Activated T-cell treated with anti-CD3 and anti-CD28 coated beads, Interleukin-2, amount 50 U/mL, for 72 hours (primary cell): ENCODE data around the gene RGS12. TPM values are rescaled to one million over a fixed set of nuclear protein-coding genes. Genes with fewer than 3 reads are reported as not detected.

Experiments used
- ATAC-seq, 2 donors: fragments of 150-1000 bp; cut with Tn5 transposase; replicated peaks in 1 of 2; 2 replicates each; pipeline ENCODE4 v1.10.0; 2021; ENCODE audit warnings: moderate library complexity in 2 of 2, mild to moderate bottlenecking in 1 of 2
- DNase-seq, 2 donors: peaks; one replicate each; pipeline ENCODE4 v3.0.0; 2021 to 2022; ENCODE audit warnings: mixed read lengths in 1 of 2
- H3K27ac Mint-ChIP-seq: one replicate; pipeline ENCODE4 v1.8.0; 2022; ENCODE audit warnings: mild to moderate bottlenecking, moderate library complexity, mixed read lengths
- H3K27me3 Mint-ChIP-seq: one replicate; pipeline ENCODE4 v1.8.0; 2022; ENCODE audit warnings: low read depth, mixed read lengths
- H3K36me3 Mint-ChIP-seq, 2 donors: one replicate each; pipeline ENCODE4 v1.8.0; 2022; ENCODE audit warnings: mixed read lengths in 2 of 2, mild to moderate bottlenecking in 1 of 2; ENCODE audit not compliant: insufficient read depth in 2 of 2
- H3K4me1 Mint-ChIP-seq: one replicate; pipeline ENCODE4 v1.8.0; 2022; ENCODE audit warnings: low read depth, mixed read lengths
- H3K4me3 Mint-ChIP-seq, 2 donors: one replicate each; pipeline ENCODE4 v1.8.0; 2022; ENCODE audit warnings: mild to moderate bottlenecking in 2 of 2, mixed read lengths in 2 of 2, moderate library complexity in 2 of 2
- H3K9me3 Mint-ChIP-seq, 2 donors: one replicate each; pipeline ENCODE4 v1.8.0; 2022; ENCODE audit warnings: mixed read lengths in 2 of 2
- total RNA-seq, 2 donors: library from RNA; stranded (reverse); gene quantifications; one replicate each; pipeline ENCODE4 v1.2.3, GENCODE V29; 2022

RGS12 gene
- total RNA-seq, 2 donors from 2014 or later: 16.9 to 18.5 TPM

GRCh38 chr4:3334316-3334715 is 41.5 kb downstream of the RGS12 start:
- no peaks in the 10 kb centered on the region for H3K36me3 Mint-ChIP-seq
- H3K9me3 Mint-ChIP-seq: no peaks in the 10 kb centered on the region
- H3K4me1 Mint-ChIP-seq: peaks cover 10% of the 10 kb centered on the region
- no peak overlapping the region for H3K27ac Mint-ChIP-seq
- no peaks in the 10 kb centered on the region for H3K27me3 Mint-ChIP-seq
- ATAC-seq (no peak), DNase-seq (no peak)
- H3K4me3 Mint-ChIP-seq: no peak overlapping the region

DNA sequence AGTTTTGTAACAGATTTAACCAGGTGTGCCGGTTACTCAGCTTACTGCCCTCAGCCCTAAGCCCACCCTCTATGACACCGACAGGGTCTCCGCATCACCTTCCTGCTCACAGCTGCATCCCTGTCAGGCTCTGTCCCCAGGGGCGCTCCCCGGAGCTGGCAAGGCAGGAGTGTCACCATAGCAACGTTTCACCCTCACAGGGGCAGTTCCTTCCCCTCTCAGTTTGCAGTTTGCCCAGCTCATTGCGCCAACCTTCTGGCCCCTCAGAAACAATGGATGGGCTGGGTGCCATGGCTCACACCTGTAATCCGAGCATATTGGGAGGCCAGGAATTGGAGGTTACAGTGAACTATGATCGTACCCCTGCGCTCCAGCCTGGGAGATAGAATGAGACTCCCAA is 42.6 kb downstream of the RGS12 start:
- DNase-seq (no peak), ATAC-seq (no peak)
- Mint-ChIP-seq H3K9me3 (no peaks in the 10 kb centered on the region), H3K27ac (no peak overlapping the region), H3K27me3 (no peaks in the 10 kb centered on the region), H3K4me1 (peaks cover 10% of the 10 kb centered on the region), H3K36me3 (no peaks in the 10 kb centered on the region), H3K4me3 (no peak overlapping the region)

DNA sequence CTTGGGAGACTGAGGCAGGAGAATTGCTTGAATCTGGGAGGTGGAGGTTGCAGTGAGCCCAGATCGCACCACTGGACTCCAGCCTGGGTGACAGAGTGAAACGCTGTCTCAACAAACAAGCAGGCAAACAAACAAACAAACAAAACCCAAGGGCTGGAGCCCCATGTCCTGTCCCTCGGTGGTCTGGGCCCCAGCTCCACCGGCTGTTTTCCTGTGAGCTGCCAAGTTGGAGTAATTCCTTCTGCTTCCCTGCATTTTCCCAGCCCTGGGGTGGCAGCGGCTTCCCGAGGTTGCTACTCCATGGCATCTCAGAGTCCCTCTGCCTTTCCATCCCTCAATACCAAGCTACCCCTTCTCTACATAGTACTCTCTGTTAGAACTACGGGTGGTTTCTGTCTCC is 43.2 kb downstream of the RGS12 start:
- no peak overlapping the region for H3K4me3 Mint-ChIP-seq
- H3K27me3 Mint-ChIP-seq: no peaks in the 10 kb centered on the region
- ATAC-seq (no peak), DNase-seq (no peak)
- H3K27ac Mint-ChIP-seq: no peak overlapping the region
- peaks cover 10% of the 10 kb centered on the region for H3K4me1 Mint-ChIP-seq
- no peaks in the 10 kb centered on the region for H3K9me3 Mint-ChIP-seq
- H3K36me3 Mint-ChIP-seq: no peaks in the 10 kb centered on the region

DNA sequence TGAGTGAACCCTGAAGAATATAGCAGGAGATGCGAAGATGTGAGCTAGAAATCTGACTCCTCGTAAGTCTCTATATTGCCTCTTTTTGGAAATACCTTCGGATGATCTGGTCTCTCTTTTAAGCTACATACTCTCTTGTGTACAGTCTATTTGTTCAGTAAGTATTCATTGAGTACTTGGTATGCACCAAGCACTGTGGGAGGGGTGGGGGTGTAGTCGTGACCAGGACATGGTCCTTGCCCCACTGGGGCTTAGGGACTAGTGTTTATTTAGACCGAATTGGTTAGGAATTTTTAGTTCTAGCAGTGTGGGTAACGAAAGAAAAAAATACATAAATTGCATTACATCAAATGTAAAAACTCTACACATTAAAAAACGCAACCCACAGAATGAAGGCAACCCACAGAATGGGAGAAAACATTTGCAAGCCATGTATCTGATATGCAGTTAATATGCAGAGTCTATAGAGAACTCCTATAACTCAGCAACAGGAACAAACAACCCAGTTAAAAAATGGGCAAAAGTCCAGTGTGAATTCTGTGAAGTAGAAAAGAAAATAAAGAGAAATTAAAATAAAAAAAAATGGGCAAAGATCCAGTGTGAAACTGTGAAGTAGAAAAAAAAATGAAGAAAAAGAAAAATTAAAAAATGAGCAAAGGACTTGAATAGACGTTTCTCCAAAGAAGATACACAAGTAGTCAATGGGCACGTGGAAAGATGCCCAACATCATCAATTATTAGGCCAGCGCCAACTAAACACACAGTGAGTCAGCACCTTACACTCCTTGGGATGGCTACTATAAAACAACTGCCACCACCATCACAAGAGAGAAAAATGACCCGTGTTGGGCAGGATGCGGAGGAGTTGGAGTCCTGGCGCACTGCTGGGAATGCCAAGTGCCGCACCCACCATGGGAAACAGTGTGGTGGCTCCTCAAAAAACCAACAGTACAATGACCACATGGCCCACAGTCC is 43.8 kb downstream of the RGS12 start:
- H3K4me1 Mint-ChIP-seq: peaks cover 10% of the 10 kb centered on the region
- no peak for ATAC-seq
- no peak overlapping the region for H3K27ac Mint-ChIP-seq
- H3K9me3 Mint-ChIP-seq: no peaks in the 10 kb centered on the region
- DNase-seq: no peak
- H3K27me3 Mint-ChIP-seq: no peaks in the 10 kb centered on the region
- no peaks in the 10 kb centered on the region for H3K36me3 Mint-ChIP-seq
- H3K4me3 Mint-ChIP-seq: no peak overlapping the region

DNA sequence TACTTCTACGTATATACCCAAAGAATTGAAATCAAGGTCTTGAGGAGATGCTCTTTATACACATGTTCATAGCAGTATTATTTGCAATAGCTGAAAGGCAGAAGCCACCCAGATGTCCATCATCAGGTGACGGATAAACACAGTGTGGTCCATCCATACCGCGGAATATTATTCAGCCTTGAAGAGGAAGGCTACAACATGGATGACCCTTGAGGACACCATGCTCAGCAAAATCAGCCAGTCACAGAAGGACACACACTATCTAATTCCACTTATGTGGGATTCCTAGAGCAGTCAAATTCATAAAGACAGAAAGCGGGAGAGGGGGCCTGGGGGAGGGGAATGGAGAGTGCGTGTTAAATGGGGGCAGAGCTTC is 44.5 kb downstream of the RGS12 start:
- Mint-ChIP-seq H3K36me3 (no peaks in the 10 kb centered on the region), H3K9me3 (no peaks in the 10 kb centered on the region), H3K27me3 (no peaks in the 10 kb centered on the region), H3K4me1 (peaks cover 17% of the 10 kb centered on the region), H3K4me3 (no peak overlapping the region), H3K27ac (no peak overlapping the region)
- ATAC-seq (no peak), DNase-seq (no peak)

GRCh38 chr4:3337811-3338210 is 45.0 kb downstream of the RGS12 start:
- no peak for DNase-seq
- no peak for ATAC-seq

GRCh38 chr4:3338321-3338838 is 45.6 kb downstream of the RGS12 start:
- no peaks in the 10 kb centered on the region for H3K9me3 Mint-ChIP-seq
- DNase-seq (no peak), ATAC-seq (no peak)
- no peaks in the 10 kb centered on the region for H3K36me3 Mint-ChIP-seq
- H3K4me3 Mint-ChIP-seq: no peak overlapping the region
- peaks cover 19% of the 10 kb centered on the region for H3K4me1 Mint-ChIP-seq
- no peak overlapping the region for H3K27ac Mint-ChIP-seq
- H3K27me3 Mint-ChIP-seq: no peaks in the 10 kb centered on the region

More at GRCh38 chr4:3337811-3338210, 45.0 kb downstream of the RGS12 start:
- H3K4me1 Mint-ChIP-seq: peaks cover 19% of the 10 kb centered on the region
- H3K27ac Mint-ChIP-seq: no peak overlapping the region
- H3K27me3 Mint-ChIP-seq: no peaks in the 10 kb centered on the region
- no peaks in the 10 kb centered on the region for H3K36me3 Mint-ChIP-seq
- H3K9me3 Mint-ChIP-seq: no peaks in the 10 kb centered on the region
- no peak overlapping the region for H3K4me3 Mint-ChIP-seq

GRCh38 chr4:3338976-3339531 is 46.2 kb downstream of the RGS12 start:
- no peak overlapping the region for H3K27ac Mint-ChIP-seq
- no peak overlapping the region for H3K4me3 Mint-ChIP-seq
- DNase-seq (no peak), ATAC-seq (no peak)
- H3K27me3 Mint-ChIP-seq: no peaks in the 10 kb centered on the region
- no peaks in the 10 kb centered on the region for H3K36me3 Mint-ChIP-seq
- H3K9me3 Mint-ChIP-seq: no peaks in the 10 kb centered on the region
- H3K4me1 Mint-ChIP-seq: peaks cover 19% of the 10 kb centered on the region

- no peak overlapping the region for H3K27ac Mint-ChIP-seq
- H3K4me1 Mint-ChIP-seq: peaks cover 13% of the 10 kb centered on the region
- H3K4me3 Mint-ChIP-seq: no peak overlapping the region
- H3K36me3 Mint-ChIP-seq: no peaks in the 10 kb centered on the region
- no peak for DNase-seq
- ATAC-seq: no peak
- H3K9me3 Mint-ChIP-seq: no peaks in the 10 kb centered on the region
- no peaks in the 10 kb centered on the region for H3K27me3 Mint-ChIP-seq
Observed at GRCh38 chr4:3339577-3339976, 46.8 kb downstream of the RGS12 start.

DNA sequence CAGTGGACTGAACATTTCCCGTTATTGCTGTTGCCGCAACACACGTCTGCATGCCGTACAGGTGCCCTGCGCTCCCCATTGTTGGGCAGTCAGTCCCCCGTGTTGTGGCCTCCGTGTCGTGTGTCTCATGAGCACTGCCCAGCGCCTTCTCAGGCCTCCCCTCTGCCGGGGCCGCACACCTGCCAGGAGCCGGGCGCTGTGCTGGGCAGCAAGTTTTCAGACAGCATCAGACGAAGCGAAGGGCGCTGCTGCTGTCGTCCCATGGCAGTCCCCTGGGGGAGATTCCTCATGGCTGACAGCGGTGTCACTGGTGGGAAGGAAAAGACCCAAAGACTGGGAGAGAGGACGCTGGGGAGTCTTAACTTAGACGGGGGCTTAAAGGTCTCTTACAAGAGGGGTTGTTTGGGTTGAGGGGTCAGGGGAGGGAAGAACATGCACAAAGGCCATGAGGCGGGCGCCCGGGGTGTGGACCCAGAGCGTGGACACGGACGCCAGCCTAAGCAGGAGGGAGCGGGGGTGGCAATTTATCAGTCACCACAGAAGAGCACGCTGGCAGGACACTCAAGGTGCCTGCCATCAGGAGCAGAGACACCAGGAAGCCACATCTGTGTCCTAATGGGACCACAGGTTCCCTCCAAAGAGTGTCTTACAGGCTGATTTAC is 47.3 kb downstream of the RGS12 start:
- no peak overlapping the region for H3K27ac Mint-ChIP-seq
- no peaks in the 10 kb centered on the region for H3K27me3 Mint-ChIP-seq
- H3K4me3 Mint-ChIP-seq: no peak overlapping the region
- no peaks in the 10 kb centered on the region for H3K36me3 Mint-ChIP-seq
- DNase-seq (no peak), ATAC-seq (no peak)
- H3K4me1 Mint-ChIP-seq: peaks cover 9% of the 10 kb centered on the region
- H3K9me3 Mint-ChIP-seq: no peaks in the 10 kb centered on the region

- Mint-ChIP-seq H3K27me3 (no peaks in the 10 kb centered on the region), H3K4me1 (peaks cover 14% of the 10 kb centered on the region), H3K9me3 (no peaks in the 10 kb centered on the region), H3K27ac (no peak overlapping the region), H3K36me3 (no peaks in the 10 kb centered on the region), H3K4me3 (no peak overlapping the region)
- ATAC-seq (no peak), DNase-seq (no peak)
Observed at GRCh38 chr4:3340700-3341083, 47.9 kb downstream of the RGS12 start.

DNA sequence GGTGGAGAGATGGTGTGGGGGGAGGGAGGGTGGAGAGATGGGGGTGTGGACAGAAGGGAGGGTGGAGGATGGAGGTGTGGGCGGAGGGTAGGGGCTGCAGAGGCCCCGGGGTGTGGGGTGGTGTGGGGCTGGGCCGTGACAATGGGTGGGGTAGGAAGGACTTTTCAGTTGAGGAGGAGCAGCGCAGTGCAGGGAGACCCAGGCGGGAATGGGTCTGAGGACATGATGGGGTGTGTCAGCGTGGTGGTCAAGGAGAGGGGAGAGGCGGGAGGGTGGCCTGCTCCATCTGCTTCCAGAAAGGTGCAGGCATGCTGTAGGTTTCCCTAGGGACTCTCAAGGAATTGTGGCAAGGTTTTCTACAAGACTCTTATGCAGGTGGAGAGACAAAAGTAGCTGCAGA is 48.9 kb downstream of the RGS12 start:
- H3K4me1 Mint-ChIP-seq: peaks cover 23% of the 10 kb centered on the region
- ATAC-seq (no peak), DNase-seq (no peak)
- H3K27ac Mint-ChIP-seq: peak overlapping the region; percentile 49
- H3K36me3 Mint-ChIP-seq: no peaks in the 10 kb centered on the region
- H3K27me3 Mint-ChIP-seq: no peaks in the 10 kb centered on the region
- H3K9me3 Mint-ChIP-seq: no peaks in the 10 kb centered on the region
- H3K4me3 Mint-ChIP-seq: no peak overlapping the region

DNA sequence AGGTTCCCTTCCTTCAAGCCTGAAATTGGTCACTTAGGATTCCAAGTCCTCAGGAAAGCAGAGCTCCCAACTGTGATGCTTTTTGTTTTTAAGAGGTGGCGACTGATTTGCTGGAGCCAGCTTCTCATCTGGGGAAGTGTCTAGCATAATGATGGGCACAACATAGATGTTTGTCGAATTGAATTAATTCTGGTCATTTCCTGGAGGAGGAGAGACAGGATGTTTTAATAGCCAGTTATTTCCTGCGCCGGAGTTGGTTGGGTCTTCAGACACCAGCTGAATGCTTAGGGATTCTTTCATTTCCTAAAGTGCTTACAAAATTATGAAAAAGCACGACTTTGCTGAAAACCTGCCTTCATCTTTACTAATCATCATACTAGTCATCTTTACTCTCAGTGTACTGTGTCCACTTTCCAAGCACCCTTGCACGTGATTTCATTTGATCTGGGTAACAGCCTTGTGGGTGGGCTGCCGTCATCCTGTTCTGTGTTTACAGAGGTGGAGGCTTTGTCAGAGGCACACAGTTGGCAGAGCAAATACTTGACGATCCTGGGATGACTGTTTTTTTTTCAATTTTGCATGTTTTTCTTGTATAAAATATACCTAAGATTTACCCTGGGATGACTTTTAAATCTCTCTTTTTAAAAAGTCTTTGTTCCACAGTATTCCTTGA is 49.5 kb downstream of the RGS12 start:
- peak overlapping the region in 1 of 2 donors; percentile 3 for H3K4me3 Mint-ChIP-seq
- H3K9me3 Mint-ChIP-seq: no peaks in the 10 kb centered on the region
- DNase-seq: peak; percentile 40 to 43
- H3K27ac Mint-ChIP-seq: no peak overlapping the region
- ATAC-seq: peak; percentile 91
- peaks cover 23% of the 10 kb centered on the region for H3K4me1 Mint-ChIP-seq
- H3K27me3 Mint-ChIP-seq: no peaks in the 10 kb centered on the region
- H3K36me3 Mint-ChIP-seq: no peaks in the 10 kb centered on the region
